Measurements from ENCODE around the gene SBNO1.

SBNO1 gene

DNA sequence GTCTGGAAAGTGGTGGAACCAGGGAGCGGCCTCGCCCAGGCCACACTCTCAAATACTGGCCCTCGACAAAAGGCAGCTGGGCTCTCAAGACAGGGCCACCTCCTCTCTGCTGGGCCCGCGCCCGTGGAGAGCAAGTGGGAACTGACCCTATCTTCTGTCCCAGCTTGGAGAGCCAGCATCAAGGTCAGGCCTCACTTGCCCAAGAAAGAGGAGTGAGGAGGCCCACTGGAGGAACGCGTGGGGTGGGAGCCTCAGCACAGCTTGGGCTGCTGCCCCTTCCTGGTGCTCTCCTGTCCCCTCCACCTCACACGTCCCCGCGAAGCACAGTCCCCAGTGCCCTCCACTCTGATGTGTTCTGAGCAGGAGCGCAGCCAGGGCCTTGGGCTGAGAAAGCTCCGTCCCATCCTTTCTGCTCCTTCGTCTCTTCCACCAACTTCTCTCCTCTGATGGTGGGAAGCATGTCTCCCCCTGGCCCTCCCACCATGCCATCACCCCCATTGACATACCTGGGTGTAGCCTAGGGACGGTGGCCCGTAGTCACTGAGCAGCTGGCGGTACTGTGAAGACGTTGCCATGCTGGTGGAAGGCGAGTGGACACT, 97.9 kb downstream of the SBNO1 start:
- Histone ChIP-seq H3K9me2 (ENCODE audit: low read depth, low read length) (no peaks in the 10 kb centered on the region), H3K9me3 (ENCODE audit: low read length) (no peaks in the 10 kb centered on the region), H3K9ac (ENCODE audit: low read length) (no peak overlapping the region), H3K4me1 (ENCODE audit: insufficient read depth, low read length, severe bottlenecking) (peaks cover 18% of the 10 kb centered on the region), H3K27me3 (ENCODE audit: insufficient read depth, low read length) (no peaks in the 10 kb centered on the region), H3K4me2 (ENCODE audit: low read length) (no peak overlapping the region), H2AFZ (ENCODE audit: low read length) (no peak overlapping the region), H3K27ac (ENCODE audit: low read depth, low read length, poor library complexity, severe bottlenecking) (no peak overlapping the region), H3K79me2 (ENCODE audit: insufficient read depth, low read length) (peaks cover 12% of the 10 kb centered on the region), H3F3A (ENCODE audit: insufficient read depth, low read length) (no peaks in the 10 kb centered on the region), H4K20me1 (ENCODE audit: insufficient read depth, low read length) (no peaks in the 10 kb centered on the region), H3K4me3 (ENCODE audit: low read depth, low read length, poor library complexity, severe bottlenecking) (no peak overlapping the region), H3K36me3 (ENCODE audit: insufficient read depth, low read length) (peaks cover 24% of the 10 kb centered on the region)
- TF ChIP-seq, protein P1, sequence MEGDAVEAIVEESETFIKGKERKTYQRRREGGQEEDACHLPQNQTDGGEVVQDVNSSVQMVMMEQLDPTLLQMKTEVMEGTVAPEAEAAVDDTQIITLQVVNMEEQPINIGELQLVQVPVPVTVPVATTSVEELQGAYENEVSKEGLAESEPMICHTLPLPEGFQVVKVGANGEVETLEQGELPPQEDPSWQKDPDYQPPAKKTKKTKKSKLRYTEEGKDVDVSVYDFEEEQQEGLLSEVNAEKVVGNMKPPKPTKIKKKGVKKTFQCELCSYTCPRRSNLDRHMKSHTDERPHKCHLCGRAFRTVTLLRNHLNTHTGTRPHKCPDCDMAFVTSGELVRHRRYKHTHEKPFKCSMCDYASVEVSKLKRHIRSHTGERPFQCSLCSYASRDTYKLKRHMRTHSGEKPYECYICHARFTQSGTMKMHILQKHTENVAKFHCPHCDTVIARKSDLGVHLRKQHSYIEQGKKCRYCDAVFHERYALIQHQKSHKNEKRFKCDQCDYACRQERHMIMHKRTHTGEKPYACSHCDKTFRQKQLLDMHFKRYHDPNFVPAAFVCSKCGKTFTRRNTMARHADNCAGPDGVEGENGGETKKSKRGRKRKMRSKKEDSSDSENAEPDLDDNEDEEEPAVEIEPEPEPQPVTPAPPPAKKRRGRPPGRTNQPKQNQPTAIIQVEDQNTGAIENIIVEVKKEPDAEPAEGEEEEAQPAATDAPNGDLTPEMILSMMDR (IDR thresholded peaks at IDR 0.05; ENCODE audit: low read length) = no peak
- no peak for TF ChIP-seq EZH2 (IDR thresholded peaks at IDR 0.05; ENCODE audit: borderline replicate concordance, low read length)

DNA sequence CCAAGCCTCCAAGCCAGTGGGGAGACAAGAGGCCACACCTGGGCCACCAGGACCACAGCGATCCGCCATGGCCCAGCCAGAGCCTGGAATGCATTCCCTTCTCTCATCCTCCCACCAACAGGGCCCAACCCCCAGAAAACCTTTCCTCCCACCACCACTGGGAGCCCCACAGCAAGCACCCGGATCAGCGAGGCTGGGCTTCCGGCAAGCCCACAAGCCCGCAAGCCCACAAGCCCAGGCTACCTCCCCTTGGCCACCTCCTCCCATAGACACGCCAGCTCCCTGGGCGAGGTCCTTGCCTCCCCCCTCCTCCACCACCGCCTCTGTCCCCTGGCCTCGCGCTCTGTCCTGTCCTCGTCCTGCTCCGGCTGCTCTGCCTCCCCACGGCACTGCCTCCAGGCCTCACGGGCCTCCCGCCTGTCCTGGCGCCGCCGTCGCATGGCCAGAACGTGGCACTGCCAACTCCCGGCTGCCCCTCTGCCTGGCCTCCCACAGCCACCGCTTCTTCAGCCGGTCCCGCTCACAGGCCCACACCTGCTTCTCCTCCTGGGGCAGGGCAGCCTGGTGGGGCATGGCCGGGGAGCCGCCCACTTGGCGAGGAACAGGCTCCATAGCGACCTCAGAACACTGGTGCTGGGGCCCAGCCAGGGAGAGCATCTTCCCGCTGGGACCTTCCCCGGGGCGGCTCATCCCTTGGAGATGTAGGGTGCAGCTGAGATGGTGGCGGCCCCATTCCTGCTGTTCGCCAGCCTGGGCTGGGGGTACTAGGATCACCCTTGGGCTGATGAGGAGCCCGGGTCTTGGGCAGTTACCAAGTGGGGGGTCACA, 98.6 kb downstream of the SBNO1 start:
- Histone ChIP-seq H3K4me2 (ENCODE audit: low read length) (no peak overlapping the region), H3K4me1 (ENCODE audit: insufficient read depth, low read length, severe bottlenecking) (peaks cover 18% of the 10 kb centered on the region), H3K9ac (ENCODE audit: low read length) (no peak overlapping the region), H3K36me3 (ENCODE audit: insufficient read depth, low read length) (peaks cover 31% of the 10 kb centered on the region), H3F3A (ENCODE audit: insufficient read depth, low read length) (no peaks in the 10 kb centered on the region), H3K9me2 (ENCODE audit: low read depth, low read length) (no peaks in the 10 kb centered on the region), H3K9me3 (ENCODE audit: low read length) (no peaks in the 10 kb centered on the region), H2AFZ (ENCODE audit: low read length) (no peak overlapping the region), H3K27ac (ENCODE audit: low read depth, low read length, poor library complexity, severe bottlenecking) (no peak overlapping the region), H3K4me3 (ENCODE audit: low read depth, low read length, poor library complexity, severe bottlenecking) (no peak overlapping the region), H4K20me1 (ENCODE audit: insufficient read depth, low read length) (no peaks in the 10 kb centered on the region), H3K79me2 (ENCODE audit: insufficient read depth, low read length) (peaks cover 12% of the 10 kb centered on the region), H3K27me3 (ENCODE audit: insufficient read depth, low read length) (no peaks in the 10 kb centered on the region)
- no peak for TF ChIP-seq EZH2 (IDR thresholded peaks at IDR 0.05; ENCODE audit: borderline replicate concordance, low read length)
- TF ChIP-seq, protein P1 (IDR thresholded peaks at IDR 0.05; ENCODE audit: low read length) = no peak

DNA sequence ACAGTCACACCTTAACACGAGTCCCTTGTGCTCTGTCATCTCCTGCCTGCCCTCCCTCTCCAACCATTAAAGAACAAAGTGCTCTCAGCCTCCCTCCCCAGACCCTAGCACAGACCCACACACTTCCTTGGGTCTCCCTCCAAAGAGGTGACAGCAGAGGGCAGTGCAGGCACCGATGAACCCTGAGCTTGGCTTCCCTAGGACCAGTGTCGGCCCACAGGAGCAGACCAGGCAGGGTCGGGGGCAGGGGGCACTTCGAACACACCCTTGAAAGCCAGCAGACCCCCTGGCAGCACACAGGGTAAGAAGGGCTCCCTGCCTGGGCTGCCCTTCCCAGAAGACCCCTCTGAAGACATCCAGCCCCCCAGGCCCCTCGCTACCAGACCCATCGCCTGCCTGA, 100.0 kb downstream of the SBNO1 start:
- H4K20me1 ChIP-seq (ENCODE audit: insufficient read depth, low read length) = no peaks in the 10 kb centered on the region
- no peak overlapping the region for H3K4me2 ChIP-seq (ENCODE audit: low read length)
- H2AFZ ChIP-seq (ENCODE audit: low read length) = no peak overlapping the region
- H3K4me3 ChIP-seq (ENCODE audit: low read depth, low read length, poor library complexity, severe bottlenecking) = no peak overlapping the region
- no peaks in the 10 kb centered on the region for H3K9me2 ChIP-seq (ENCODE audit: low read depth, low read length)
- H3K79me2 ChIP-seq (ENCODE audit: insufficient read depth, low read length) = 0 out of 2 replicates have a peak, but pooled peaks cover 3% of the 10 kb centered on the region
- peaks cover 45% of the 10 kb centered on the region for H3K36me3 ChIP-seq (ENCODE audit: insufficient read depth, low read length)
- H3K27ac ChIP-seq (ENCODE audit: low read depth, low read length, poor library complexity, severe bottlenecking) = no peak overlapping the region
- H3F3A ChIP-seq (ENCODE audit: insufficient read depth, low read length) = no peaks in the 10 kb centered on the region
- H3K4me1 ChIP-seq (ENCODE audit: insufficient read depth, low read length, severe bottlenecking) = peaks cover 8% of the 10 kb centered on the region
- H3K9ac ChIP-seq (ENCODE audit: low read length) = no peak overlapping the region
- H3K27me3 ChIP-seq (ENCODE audit: insufficient read depth, low read length) = no peaks in the 10 kb centered on the region
- no peaks in the 10 kb centered on the region for H3K9me3 ChIP-seq (ENCODE audit: low read length)
- no peak for TF ChIP-seq EZH2 (IDR thresholded peaks at IDR 0.05; ENCODE audit: borderline replicate concordance, low read length)
- TF ChIP-seq, protein P1 (IDR thresholded peaks at IDR 0.05; ENCODE audit: low read length) = peak; percentile 49; the same call in 1 of the 2 replicates

Data from OCI-LY1 (cell line).